NCI-H1417 (cell line): ENCODE results near the gene ISG15.
A peak's percentile ranks its signal among the peaks of the same experiment; 100 is the strongest.
"Not testable (repeated sequence)": the region's sequence is repeated elsewhere in the genome, so short reads cannot be mapped to it uniquely, and the experiment has no call there.

Source experiments
- DNase-seq, 3 experiments: peaks; one replicate each; lab custom pipeline; 2025; lab: John Stamatoyannopoulos, UW

The ISG15 gene

DNA sequence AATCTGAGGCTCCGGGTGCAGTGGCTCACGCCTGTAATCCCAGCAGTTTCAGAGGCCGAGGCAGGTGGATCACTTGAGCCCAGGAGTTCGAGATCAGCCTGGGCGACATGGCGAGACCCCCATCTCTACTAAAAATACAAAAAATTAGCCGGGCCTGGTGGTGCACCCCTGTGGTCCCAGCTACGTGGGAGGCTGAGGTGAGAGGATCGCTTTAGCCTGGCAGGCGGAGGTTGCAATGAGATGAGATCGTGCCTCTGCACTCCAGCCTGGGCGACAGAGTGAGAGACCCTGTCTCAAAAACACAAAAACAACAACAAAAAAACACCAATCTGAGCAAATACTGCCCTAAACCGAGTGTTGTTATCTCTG lies 577 bp upstream of the ISG15 start:
- not testable (repeated sequence) for DNase-seq

DNA sequence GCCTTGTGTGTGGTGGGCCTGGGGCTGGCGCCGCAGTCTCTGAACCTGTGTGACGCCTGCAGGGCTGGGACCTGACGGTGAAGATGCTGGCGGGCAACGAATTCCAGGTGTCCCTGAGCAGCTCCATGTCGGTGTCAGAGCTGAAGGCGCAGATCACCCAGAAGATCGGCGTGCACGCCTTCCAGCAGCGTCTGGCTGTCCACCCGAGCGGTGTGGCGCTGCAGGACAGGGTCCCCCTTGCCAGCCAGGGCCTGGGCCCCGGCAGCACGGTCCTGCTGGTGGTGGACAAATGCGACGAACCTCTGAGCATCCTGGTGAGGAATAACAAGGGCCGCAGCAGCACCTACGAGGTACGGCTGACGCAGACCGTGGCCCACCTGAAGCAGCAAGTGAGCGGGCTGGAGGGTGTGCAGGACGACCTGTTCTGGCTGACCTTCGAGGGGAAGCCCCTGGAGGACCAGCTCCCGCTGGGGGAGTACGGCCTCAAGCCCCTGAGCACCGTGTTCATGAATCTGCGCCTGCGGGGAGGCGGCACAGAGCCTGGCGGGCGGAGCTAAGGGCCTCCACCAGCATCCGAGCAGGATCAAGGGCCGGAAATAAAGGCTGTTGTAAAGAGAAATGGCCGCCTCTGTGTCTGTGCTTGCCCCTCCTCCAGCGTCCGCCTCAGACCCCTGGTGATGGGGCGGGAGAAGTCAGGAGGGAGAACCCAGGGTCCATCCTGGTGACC lies 788 bp downstream of the ISG15 start:
- DNase-seq = peak; percentile 44 to 72 (median 60)

DNA sequence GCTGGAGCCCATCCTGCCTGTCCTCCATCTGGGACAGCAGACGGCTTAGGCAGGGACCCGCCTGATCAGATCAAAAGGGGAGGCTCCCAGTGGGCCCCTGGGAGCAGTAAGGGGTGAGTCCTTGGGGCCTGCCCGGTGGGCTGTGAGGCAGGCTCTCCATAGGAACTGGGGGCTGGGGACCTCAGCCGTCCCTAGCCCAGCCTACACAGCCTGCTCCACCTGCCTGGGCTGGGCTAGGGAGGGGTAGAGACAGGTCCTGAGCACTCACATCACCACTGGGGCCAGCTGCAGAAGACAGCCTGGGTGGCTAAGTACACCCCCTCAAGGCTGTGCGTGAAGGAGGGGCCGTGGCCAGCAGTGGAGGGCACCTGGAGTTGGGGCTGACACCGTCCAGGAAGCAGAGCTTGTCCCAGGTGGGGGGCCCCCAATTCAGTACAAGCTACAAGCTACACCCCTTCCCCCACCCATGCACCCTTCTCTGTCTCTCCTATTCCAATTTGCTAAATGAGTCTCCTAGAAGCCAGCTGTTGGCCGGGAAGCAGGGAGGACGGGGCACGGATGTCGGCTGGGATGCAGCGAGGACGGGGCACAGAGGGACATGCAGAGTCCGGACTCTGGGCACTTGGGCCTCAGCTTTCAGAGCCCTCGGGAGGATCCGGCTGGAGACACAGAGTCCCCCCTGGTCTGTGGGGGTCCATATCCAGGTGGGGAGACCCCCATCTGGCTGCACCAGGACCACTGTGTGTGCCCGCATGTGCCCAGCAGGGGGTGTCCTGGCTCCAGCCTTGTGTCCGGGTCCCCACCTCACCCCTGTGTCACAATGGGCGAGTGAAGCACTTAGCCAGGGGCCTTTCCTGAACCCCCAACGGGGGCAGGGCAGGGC lies 1.7 kb downstream of the ISG15 start:
- peak in 1 of 3 experiments; percentile 30 for DNase-seq

DNA sequence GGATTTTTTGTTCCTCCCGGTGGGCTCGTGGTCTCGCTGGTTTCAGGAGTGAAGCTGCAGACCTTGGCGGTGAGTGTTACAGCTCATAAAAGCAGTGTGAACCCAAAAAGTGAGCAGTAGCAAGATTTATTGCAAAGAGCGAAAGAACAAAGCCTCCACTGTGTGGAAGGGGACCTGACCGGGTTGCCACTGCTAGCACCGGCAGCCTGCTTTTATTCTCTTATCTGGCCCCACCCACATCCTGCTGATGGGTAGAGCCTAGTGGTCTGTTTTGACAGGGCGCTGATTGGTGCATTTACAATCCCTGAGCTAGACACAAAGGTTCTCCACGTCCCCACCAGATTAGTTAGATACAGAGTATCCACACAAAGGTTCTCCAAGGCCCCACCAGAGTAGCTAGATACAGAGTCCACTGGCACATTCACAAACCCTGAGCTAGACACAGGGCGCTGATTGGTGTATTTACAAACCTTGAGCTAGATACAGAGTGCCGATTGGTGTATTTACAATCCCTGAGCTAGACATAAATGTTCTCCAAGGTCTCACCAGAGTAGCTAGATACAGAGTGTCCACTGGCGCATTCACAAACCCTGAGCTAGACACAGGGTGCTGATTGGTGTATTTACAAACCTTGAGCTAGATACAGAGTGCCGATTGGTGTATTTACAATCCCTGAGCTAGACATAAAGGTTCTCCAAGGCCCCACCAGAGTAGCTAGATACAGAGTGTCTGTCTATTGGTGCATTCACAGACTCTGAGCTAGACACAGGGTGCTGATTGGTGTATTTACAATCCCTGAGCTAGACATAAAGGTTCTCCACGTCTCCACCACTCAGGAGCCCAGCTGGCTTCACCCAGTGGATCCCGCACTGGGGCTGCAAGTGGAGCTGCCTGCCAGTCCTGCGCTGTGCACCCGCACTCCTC lies 4.4 kb downstream of the ISG15 start:
- DNase-seq = not testable (repeated sequence)

DNA sequence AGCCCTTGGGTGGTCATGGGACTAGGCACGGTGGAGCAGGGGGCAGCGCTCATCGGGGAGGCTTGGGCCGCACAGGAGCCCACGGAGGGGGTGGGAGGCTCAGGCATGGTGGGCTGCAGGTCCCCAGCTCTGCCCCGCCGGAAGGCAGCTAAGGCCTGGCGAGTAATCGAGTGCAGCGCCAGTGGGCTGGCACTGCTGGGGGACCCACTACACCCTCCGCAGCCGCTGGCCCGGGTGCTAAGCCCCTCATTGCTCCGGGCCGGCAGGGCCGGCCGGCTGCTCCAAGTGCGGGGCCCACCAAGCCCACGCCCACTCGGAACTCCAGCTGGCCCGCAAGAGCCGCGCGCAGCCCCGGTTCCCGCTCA lies 5.0 kb downstream of the ISG15 start:
- not testable (repeated sequence) for DNase-seq

DNA sequence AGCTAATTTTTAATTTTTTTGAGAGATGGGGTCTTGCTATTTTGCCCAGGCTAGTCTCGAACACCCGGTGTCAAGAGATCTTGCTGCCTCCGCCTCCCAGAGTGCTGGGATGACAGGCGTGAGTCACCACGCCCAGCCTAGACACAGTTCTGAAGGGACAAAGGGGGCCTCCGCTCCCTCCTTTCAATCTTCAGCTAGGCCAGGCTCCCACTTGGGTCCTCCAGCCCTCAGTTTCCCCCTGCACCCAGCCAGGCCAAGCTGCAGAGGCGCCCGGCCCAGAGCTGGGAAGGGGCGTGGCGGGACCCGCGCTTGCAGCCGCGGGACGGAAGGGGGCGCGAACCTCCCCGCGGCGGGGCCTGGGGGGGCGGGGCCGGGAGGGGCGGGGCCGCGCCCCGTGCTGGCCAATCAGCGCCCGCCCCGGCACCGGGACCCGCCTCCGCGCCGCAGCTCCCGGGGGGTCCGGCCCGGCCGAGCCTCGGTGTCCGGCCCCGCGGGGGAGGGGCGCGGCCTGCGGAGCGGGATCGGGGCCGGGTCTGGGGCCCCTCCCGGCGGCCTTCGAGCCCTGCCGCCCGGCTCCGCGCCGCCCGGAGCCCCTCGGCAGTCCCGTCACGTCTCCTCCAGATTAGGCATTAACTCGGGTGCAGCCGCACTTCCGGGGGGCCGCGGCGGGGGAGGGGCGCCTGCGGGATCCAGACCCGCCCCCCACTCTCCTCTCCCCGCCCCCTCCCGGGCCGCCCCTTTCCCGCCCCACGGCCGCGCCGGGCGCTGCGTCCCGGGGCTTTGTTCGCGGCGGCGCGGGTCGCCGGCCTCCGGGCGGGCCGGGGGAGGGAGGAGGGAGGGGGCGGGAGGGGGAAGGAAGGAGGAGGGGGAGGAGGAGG lies 6.1 kb downstream of the ISG15 start:
- DNase-seq = peak; percentile 66 to 83 (median 70)

DNA sequence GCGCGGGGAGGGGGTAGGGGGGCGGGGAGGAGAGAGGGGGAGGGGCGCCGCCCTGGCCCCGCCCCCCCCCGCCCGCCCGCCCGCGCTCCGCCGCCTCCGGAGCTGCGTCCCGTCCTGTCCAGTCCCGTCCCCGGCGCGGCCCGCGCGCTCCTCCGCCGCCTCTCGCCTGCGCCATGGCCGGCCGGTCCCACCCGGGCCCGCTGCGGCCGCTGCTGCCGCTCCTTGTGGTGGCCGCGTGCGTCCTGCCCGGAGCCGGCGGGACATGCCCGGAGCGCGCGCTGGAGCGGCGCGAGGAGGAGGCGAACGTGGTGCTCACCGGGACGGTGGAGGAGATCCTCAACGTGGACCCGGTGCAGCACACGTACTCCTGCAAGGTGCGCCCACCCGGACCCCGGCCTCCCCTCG lies 6.7 kb downstream of the ISG15 start, which contains the start of gene AGRN:
TSS of gene AGRN (plus strand) at position 121 of the 405 bp plus-strand sequence. CDS start at position 174, 53 bp downstream.
- peak in 1 of 3 experiments; percentile 55 for DNase-seq

DNA sequence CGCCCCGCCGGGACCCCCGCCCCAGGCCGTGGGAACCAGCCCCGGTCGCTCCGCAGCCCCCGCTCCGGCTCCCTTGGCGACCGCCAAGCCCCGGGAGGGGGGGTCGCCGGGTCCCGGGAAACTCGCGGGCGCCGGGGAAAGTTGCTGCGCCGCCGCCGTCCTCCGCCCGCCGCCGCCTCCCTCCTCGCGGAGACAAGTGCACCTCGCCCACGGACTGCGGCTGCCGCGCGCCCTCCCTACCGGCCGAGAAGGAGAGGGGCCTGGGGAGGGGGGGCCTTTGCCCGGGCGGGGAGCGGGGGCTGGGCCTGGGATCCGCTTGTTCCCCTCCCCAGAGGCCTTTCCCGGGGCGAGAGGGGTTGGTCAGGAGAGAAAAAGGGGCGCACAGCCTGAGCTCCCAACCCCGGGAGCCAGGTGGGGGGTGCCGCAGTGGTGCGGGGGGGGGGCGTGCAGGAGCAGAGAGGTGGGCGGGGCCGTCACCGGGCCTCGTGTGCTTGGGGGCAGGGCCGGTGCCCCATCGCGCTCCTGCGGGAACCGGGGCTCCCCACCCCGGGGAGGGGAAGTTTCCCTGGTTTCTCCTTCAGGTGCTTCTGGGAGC lies 7.2 kb downstream of the ISG15 start:
- DNase-seq = peak in 2 of 3 experiments; percentile 38 to 55

DNA sequence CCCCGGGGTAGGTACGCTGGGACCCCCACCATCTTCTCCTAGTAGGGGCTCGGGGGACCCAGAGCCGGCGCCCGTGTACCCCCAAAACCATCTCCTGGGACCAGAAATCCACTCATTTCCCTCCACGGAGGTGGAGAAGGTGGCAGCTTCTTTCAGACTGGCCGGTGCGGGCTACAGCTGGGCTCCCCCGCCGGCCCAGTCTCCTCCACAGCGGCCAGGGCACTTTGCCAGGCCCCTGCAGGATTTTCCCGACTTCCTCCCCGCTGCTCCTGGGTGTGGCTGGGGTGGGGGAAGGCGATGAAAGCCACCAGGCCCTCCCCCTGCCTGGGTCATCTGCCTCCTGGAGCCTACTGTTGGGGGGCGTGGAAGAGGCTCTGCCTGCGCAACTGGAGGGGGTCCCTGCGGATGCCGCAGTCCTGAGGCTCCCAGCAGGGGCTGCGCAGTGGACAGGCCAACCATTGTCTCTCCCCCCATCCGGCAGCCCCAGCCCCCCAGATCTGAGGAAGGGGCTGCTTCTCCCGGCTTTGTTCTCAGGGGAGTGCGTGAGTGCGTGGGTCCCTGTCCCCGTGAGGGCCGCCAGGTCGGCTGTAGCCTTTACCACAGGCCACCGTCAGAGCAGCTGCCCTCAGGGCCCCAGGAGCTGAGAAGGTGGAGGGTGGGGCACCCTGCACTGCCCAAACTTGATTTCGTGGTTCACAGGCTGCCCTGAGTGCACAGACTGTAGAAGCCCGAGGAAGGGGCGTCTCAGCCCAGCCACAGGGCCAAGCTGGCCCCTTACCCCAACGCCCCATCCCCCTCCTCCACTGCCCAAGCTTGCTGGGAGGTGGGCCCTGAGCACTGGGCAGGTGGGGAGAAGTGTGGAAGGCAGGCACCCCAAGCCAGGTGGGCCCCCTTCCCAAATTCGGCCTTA lies 8.0 kb downstream of the ISG15 start:
- DNase-seq = peak in 2 of 3 experiments; percentile 49 to 64

DNA sequence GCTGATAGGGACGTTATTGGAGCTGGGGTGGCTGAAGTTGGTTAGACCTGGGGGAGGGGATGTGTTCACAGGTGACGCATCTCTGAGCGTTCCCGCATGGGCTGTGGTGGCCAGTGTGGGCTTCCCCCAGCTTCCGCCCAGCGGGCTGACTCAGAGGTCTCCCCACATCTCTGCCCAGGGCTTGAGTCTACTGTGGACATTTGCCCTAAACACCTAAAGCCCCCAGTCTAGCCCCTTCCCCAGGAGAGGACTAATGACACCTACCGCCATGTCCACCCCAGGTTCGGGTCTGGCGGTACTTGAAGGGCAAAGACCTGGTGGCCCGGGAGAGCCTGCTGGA lies 8.6 kb downstream of the ISG15 start:
- no peak for DNase-seq

DNA sequence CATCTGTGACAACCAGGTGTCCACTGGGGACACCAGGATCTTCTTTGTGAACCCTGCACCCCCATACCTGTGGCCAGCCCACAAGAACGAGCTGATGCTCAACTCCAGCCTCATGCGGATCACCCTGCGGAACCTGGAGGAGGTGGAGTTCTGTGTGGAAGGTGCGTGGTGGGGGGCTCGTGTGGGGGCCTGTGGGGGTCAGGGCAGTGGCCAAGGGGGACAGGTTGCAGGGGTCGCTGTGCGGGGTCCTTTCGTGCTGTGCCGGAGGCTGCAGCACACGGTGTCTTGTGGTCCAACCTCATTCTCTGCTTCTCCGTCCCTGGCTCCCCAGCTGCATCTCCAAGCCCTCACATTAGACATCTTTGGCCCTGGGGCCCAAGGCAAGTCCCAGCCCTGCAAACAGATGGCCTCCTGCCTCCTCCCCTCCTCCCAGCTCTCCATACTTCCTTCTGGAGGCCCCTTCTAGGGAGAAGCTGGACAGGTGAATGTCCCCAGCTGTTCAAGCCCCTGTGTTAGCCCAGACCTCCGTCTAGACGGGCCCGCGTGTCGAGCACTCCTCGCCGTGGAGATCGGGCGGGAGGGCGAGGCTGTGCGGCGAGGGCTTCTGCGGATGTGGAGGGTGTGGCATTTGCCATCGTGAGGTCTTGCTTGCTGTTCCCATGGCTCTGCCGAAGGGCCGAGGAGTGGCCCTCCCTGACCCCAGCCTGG lies 9.2 kb downstream of the ISG15 start:
- no peak for DNase-seq

DNA sequence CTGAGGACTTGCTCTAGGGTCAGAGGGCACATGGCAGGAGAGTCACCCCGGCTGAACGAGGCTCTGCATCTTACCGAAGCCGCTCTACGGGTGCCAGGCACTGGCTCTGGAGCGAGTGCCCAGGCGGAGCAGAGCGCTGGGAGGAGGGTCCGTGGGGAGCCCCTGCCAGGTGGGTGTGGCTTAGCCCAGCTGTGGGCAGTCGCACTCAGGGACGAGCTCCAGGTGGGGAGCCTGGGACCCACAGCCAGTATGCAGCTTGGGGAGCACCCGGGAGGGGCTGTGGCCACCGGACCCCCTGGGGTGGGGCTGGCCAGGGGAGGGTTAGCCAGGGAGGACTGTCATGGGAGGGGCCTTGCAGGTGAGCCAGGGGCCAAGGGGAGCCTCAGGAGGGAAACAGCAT lies 10.4 kb downstream of the ISG15 start:
- no peak for DNase-seq

DNA sequence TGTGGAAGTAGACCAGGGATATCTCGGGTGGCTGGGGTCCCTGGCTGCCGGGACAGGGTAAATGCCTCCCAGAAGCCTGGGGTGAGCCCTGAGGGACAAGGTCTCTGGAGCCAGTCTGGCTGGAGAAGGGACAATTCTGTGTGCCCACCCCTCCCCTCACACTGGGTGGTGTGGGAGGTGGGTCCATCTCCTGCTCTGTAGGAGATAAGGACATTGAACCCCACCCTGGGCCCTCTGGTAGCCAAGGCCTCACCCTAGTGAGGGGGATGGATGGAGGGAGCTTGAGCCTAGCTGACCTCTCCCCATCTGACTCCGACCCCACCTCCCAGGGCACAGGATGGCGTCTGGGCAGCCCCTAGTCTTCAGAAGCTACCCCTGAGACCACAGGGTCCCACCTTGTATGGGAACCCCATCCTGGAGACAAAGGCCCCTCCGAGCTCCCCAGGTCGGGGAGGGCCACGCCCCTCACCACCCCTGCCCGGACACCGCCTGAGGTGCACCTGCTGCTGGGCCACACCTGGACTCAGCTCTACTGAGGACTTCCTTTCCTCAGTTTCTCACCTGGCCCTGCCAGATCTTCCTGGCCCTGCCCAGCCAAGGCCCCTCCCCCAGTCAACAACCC lies 11.0 kb downstream of the ISG15 start:
- DNase-seq = no peak

DNA sequence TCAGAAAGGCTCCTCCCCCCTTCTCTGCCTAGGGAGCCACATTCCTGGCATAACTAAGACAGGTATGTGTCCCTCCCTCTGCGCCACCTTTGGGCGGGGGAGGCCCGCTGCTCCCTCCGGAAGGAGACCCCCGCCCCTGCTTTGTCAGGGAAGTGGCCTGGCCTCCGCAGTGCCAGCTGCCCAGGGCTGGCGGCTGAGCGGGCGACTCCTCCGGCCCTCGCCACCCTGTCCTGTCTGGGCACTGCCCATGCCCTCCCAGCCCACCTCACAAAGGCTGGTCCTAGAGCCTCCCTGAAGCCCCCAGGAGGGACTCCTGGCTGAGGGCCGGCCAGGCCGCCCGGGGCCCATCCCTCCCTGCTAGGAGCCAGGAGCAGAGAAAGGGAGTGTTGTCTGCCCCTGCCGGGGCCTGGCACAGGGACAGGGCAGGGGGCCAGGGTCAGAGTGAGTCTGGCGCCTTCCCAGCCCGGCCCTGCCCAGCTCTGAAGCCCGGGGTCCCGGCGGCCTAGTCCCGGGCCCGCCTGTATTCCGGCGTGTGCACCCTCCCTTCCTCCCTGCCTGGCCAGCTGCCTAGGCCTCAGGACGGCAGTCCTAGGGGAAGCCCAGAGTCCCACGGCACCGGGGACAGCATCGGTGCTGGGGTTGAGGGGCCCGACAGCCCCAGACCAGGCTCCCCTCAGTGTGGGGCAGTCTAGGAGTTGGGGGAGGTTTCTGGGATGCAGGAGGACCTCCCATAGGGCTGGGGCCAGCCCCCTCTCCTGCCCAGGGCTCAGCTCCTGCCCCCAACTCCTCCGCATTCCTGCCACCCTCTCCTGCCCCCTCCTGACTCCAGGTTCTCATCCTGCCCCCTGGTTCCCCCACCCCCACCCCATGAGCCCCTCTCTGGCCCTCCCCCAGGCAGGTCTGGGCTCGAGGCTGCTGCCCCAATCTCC lies 11.7 kb downstream of the ISG15 start:
- DNase-seq = no peak

DNA sequence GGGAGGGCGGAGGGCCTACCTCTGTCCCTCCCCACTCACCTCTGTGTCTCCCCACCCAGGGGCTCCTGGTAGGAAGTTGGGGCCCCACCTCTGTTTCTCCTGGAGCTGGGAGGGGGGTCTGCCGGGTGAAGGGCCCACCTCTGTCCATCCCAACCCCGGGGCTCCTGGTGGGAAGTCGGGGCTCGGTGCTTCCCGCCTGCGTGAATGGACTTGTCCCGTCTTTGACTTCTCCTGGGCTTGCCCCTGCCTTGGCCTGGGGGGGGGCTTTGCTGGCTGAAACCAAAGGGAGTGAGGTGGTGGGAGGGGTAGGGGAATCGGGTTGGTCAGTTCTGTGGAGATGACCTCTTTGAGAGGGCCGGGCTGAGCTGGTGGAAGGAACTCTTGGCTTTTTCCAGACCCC lies 12.4 kb downstream of the ISG15 start:
- DNase-seq = no peak

DNA sequence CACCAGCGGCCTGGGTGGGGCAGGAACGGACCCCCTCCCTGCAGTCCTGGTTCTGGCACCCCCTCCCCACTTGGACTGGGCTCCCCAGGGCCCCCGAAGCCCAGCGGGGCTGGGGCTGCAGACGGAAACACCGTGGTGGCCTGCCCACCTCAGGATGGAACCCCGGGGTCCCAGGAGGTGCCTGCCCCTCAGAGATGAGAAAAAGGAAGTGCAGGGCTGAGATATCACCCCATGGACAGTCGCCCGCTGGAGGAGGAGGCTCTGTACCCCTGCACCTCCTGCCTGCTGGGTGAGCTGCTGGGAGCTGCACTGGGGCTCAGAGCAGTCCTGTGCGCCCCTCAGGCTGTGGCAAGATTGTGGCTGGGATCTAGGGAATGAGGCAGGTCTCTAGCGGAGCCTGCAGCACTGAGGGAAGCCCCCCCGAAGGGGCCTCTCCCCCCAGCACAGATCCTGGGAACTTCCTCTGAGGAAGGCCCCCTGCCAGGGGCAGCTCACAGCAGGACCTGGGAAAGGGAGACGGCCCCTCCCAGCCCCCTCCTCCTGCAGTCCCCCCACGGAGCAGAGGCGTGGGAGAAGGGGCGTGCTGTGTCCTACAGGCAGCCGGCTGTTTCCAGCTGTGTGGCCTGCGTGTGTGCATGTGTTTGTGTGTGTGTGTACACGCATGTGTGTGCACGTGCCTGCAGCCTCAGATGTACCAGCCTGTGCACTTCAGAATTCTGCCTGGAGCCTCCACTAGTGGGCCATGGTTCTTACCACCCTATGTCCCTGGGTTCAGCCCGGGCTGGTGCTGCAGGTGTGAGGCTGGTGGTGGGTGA lies 13.5 kb downstream of the ISG15 start:
- DNase-seq = no peak

DNA sequence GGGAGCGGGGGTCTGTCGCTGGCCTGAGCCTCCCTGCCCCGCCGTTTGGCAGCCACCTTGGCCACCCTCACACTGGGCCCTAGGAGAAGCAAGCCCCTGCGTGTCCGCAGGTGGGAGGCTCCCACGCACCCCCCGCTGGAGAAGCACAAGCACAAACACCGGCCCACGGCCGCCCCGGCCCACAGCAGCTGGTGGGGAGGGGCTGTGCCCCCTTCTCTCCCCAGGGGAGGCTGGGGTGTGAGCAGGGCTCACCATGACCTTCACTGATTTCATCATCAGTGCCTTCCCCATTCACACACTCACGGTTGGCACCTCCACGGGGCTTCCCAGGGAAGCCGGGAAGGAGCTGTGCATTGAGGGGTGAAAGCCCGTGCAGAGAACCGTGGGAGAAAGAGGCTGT lies 14.5 kb downstream of the ISG15 start:
- no peak for DNase-seq
